DOHH2 (cell line): Measurements from ENCODE around the gene DNAJC17.

ENCODE experiments used
- EZH2phosphoT487 ChIP-seq: fragments of 200-600 bp; sonication (generic); IDR thresholded peaks from 2 replicates; pipeline ENCODE4 v1.6.1; 2017; ENCODE audit warnings: borderline replicate concordance, mild to moderate bottlenecking, antibody characterized with exemption, low read length, moderate library complexity, mixed read lengths
- TF ChIP-seq, protein P1 (sequence below): fragments of 200-600 bp; sonication (generic); IDR thresholded peaks from one replicate; pipeline ENCODE4 v1.5.1; 2014; ENCODE audit warnings: antibody characterized with exemption, mild to moderate bottlenecking, low read depth, low read length; ENCODE audit not compliant: poor library complexity, severe bottlenecking

DNA sequence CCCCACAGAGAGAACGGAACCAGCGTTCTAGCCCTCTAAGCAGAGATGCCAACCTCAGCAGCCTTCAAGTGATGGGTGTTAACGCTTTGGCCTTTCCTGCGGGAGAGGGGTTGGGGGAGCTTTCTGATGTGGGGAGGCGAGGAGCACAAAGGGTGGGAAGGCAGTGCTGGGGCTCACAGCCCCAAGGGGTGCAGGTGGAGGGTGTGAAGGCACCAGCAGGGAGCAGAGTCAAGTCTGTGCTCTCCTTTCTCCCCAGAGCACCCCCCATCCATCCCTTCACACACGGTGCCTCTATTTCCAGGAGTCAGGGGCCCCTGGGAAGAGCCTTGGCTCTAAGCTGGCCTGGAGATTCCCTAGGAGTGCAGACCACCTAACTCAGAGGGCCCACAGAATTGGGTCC lies 33.4 kb downstream of the DNAJC17 start:
- TF ChIP-seq, protein P1, sequence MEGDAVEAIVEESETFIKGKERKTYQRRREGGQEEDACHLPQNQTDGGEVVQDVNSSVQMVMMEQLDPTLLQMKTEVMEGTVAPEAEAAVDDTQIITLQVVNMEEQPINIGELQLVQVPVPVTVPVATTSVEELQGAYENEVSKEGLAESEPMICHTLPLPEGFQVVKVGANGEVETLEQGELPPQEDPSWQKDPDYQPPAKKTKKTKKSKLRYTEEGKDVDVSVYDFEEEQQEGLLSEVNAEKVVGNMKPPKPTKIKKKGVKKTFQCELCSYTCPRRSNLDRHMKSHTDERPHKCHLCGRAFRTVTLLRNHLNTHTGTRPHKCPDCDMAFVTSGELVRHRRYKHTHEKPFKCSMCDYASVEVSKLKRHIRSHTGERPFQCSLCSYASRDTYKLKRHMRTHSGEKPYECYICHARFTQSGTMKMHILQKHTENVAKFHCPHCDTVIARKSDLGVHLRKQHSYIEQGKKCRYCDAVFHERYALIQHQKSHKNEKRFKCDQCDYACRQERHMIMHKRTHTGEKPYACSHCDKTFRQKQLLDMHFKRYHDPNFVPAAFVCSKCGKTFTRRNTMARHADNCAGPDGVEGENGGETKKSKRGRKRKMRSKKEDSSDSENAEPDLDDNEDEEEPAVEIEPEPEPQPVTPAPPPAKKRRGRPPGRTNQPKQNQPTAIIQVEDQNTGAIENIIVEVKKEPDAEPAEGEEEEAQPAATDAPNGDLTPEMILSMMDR: no peak
- TF ChIP-seq EZH2phosphoT487: no peak
